C4-2B (cell line): ENCODE results near the gene CCDC6.

Source experiments
- CTCF ChIP-seq: fragments of 450-650 bp; conservative IDR thresholded peaks from 2 replicates; pipeline ENCODE4 v1.5.1; 2017; ENCODE audit warnings: mild to moderate bottlenecking
- ZFX ChIP-seq: fragments of 450-650 bp; IDR thresholded peaks from 2 replicates; pipeline ENCODE4 v1.6.1; 2017

- TF ChIP-seq CTCF (no peak), ZFX (no peak)
These were observed 4.3 kb downstream of the CCDC6 start for GRCh38 chr10:59902016-59902415.
